HCT116 (cell line): ENCODE results near the gene TUBGCP5. TPM values are rescaled to one million over a fixed set of nuclear protein-coding genes. Genes with fewer than 3 reads are reported as not detected.

Experiments
- ATAC-seq: fragments of 200-7000 bp; cut with Tn5 transposase; 2 replicates; pipeline ENCODE4 v1.9.1; 2020; ENCODE audit warnings: mild to moderate bottlenecking, moderate library complexity
- BruUV-seq: library from RNA; stranded (reverse); fragments of 400-500 nt; replicated peaks from 2 replicates; lab custom pipeline; 2021; lab: Mats Ljungman, UMichigan
- CTCF ChIA-PET: fragments of 300-600 bp; sonication (Branson Sonifier 250); formaldehyde crosslinking; loops from one replicate; lab custom pipeline; 2021; ENCODE audit warnings: antibody characterized with exemption; lab: Charles Lee
- POLR2A ChIA-PET: fragments of 300-600, 350-600 bp; sonication (Branson Sonifier 250); formaldehyde crosslinking; loops from one replicate; lab custom pipeline; 2021; ENCODE audit warnings: antibody characterized with exemption; lab: Charles Lee
- RAD21 ChIA-PET, 2 experiments: fragments of 300-600 bp; sonication (Branson Sonifier 250); formaldehyde crosslinking; loops; one replicate each; lab custom pipeline; 2023; ENCODE audit warnings: low total read pairs in 2 of 2; ENCODE audit not compliant: uncharacterized antibody in 2 of 2, unreplicated experiment in 2 of 2, low non-redundant PET in 1 of 2; lab: Charles Lee
- DNase-seq: peaks from one replicate; pipeline ENCODE4 v3.0.0-alpha.2; 2010; ENCODE audit warnings: low read depth, low spot score
- H2AFZ ChIP-seq: fragments of 200-600 bp; shearing (Covaris generic), sonication (generic); 2 replicates; pipeline ENCODE4 v1.6.1; 2017; ENCODE audit warnings: low read depth, mixed run types, mixed read lengths, antibody characterized with exemption, low read length; ENCODE audit not compliant: poor library complexity, severe bottlenecking
- H3K27ac ChIP-seq: 2 replicates; pipeline ENCODE4 v1.5.1; 2012; ENCODE audit warnings: low read depth, low read length
- H3K27me3 ChIP-seq: fragments of 200-600 bp; sonication (generic); 2 replicates; pipeline ENCODE4 v1.6.1; 2016; ENCODE audit warnings: mixed run types, low read length, mixed read lengths; ENCODE audit not compliant: insufficient read depth
- H3K36me3 ChIP-seq, 2 experiments: fragments of 200-500 bp in 1 of 2; fragments of 200-600 bp in 1 of 2; sonication (Bioruptor generic) in 1 of 2; sonication (generic) in 1 of 2; 2 replicates each; pipeline versions ENCODE4 v1.5.1 to v1.6.1; 2014 to 2016; ENCODE audit warnings: low read length in 2 of 2, inconsistent platforms in 1 of 2, mixed read lengths in 1 of 2, mixed run types in 1 of 2; ENCODE audit not compliant: insufficient read depth in 2 of 2, control insufficient read depth in 1 of 2
- H3K4me1 ChIP-seq, 2 experiments: fragments of 200-600 bp in 1 of 2; sonication (generic) in 1 of 2; 2 replicates each; pipeline versions ENCODE4 v1.5.1 to v1.6.1; 2012 to 2017; ENCODE audit warnings: low read length in 2 of 2, inconsistent platforms in 1 of 2, mild to moderate bottlenecking in 1 of 2, mixed read lengths in 1 of 2, mixed run types in 1 of 2, moderate library complexity in 1 of 2; ENCODE audit not compliant: insufficient read depth in 2 of 2, control insufficient read depth in 1 of 2
- H3K4me2 ChIP-seq: fragments of 200-600 bp; sonication (generic); 2 replicates; pipeline ENCODE4 v1.6.1; 2017; ENCODE audit warnings: mixed run types, low read length, mixed read lengths
- H3K4me3 ChIP-seq, 2 experiments: fragments of 200-600 bp in 1 of 2; sonication (generic) in 1 of 2; replicated peaks in 1 of 2; 2 replicates each; pipeline ENCODE4 v1.5.1; 2011 to 2016; ENCODE audit warnings: low read length in 2 of 2, control low read depth in 1 of 2, low read depth in 1 of 2, mild to moderate bottlenecking in 1 of 2, mixed read lengths in 1 of 2, mixed run types in 1 of 2
- H3K79me2 ChIP-seq: fragments of 200-600 bp; sonication (generic); 2 replicates; pipeline ENCODE4 v1.6.1; 2017; ENCODE audit warnings: mild to moderate bottlenecking, mixed run types, low read length, moderate library complexity, mixed read lengths; ENCODE audit not compliant: insufficient read depth
- H3K9ac ChIP-seq: fragments of 200-600 bp; sonication (generic); 2 replicates; pipeline ENCODE4 v1.6.1; 2016; ENCODE audit warnings: low read length, mixed read lengths
- H3K9me2 ChIP-seq: fragments of 200-600 bp; sonication (generic), shearing (Covaris generic); 2 replicates; pipeline ENCODE4 v1.6.1; 2017; ENCODE audit warnings: mixed run types, mild to moderate bottlenecking, moderate library complexity; ENCODE audit not compliant: insufficient read depth
- H3K9me3 ChIP-seq, 2 experiments: fragments of 200-500 bp in 1 of 2; fragments of 200-600 bp in 1 of 2; sonication (Bioruptor generic) in 1 of 2; sonication (generic) in 1 of 2; 2 replicates each; pipeline ENCODE4 v1.6.1; 2014 to 2017; ENCODE audit warnings: low read length in 2 of 2, mixed read lengths in 2 of 2, inconsistent platforms in 1 of 2, low read depth in 1 of 2, mild to moderate bottlenecking in 1 of 2, mixed run types in 1 of 2, moderate library complexity in 1 of 2; ENCODE audit not compliant: control insufficient read depth in 1 of 2, insufficient read depth in 1 of 2
- H4K20me1 ChIP-seq: fragments of 200-600 bp; sonication (generic), shearing (Covaris generic); 2 replicates; pipeline ENCODE4 v1.6.1; 2017; ENCODE audit warnings: mixed run types, mild to moderate bottlenecking, moderate library complexity; ENCODE audit not compliant: insufficient read depth
- CBX3 ChIP-seq: IDR thresholded peaks from 2 replicates; pipeline ENCODE4 v1.6.1; 2012; ENCODE audit warnings: low read depth
- CTCF ChIP-seq, 3 experiments: fragments of 200-600 bp in 1 of 3; sonication (generic) in 1 of 3; IDR thresholded peaks in 2 of 3; conservative IDR thresholded peaks in 1 of 3; 2 replicates each; pipeline ENCODE4 v1.5.1; 2012 to 2017; ENCODE audit warnings: low read depth in 2 of 3, low read length in 2 of 3, antibody characterized with exemption in 1 of 3, borderline replicate concordance in 1 of 3, control low read depth in 1 of 3, mild to moderate bottlenecking in 1 of 3, mixed read lengths in 1 of 3, mixed run types in 1 of 3, moderate library complexity in 1 of 3; ENCODE audit not compliant: insufficient read depth in 1 of 3
- ELF1 ChIP-seq: IDR thresholded peaks from 2 replicates; pipeline ENCODE4 v1.6.1; 2012; ENCODE audit warnings: low read depth, borderline replicate concordance
- EZH2phosphoT487 ChIP-seq: fragments of 200-600 bp; IDR thresholded peaks from 2 replicates; pipeline ENCODE4 v1.6.1; 2018; ENCODE audit warnings: antibody characterized with exemption, borderline replicate concordance
- FOSL1 ChIP-seq: IDR thresholded peaks from 2 replicates; pipeline ENCODE4 v1.6.1; 2012; ENCODE audit warnings: low read depth
- JUND ChIP-seq: IDR thresholded peaks from 2 replicates; pipeline ENCODE4 v1.6.1; 2012
- MAX ChIP-seq: IDR thresholded peaks from 2 replicates; pipeline ENCODE4 v1.6.1; 2012
- POLR2A ChIP-seq: IDR thresholded peaks from 2 replicates; pipeline ENCODE4 v1.7.0; 2011; ENCODE audit warnings: borderline replicate concordance; ENCODE audit not compliant: insufficient read depth, insufficient read length; ENCODE audit errors: extremely low read depth
- REST ChIP-seq: IDR thresholded peaks from 2 replicates; pipeline ENCODE4 v1.6.1; 2012; ENCODE audit warnings: low read depth
- SIN3A ChIP-seq: IDR thresholded peaks from 2 replicates; pipeline ENCODE4 v1.6.1; 2012; ENCODE audit warnings: low read depth
- SP1 ChIP-seq: IDR thresholded peaks from 2 replicates; pipeline ENCODE4 v1.6.1; 2012; ENCODE audit warnings: low read depth
- SRF ChIP-seq: IDR thresholded peaks from 2 replicates; pipeline ENCODE4 v1.6.1; 2012; ENCODE audit warnings: low read depth
- ZFX ChIP-seq: fragments of 450-650 bp; IDR thresholded peaks from 2 replicates; pipeline ENCODE4 v1.6.1; 2017
- ZNF274 ChIP-seq: fragments of 200-500 bp; sonication (Bioruptor generic); IDR thresholded peaks from 2 replicates; pipeline ENCODE4 v1.6.1; 2014; ENCODE audit warnings: mild to moderate bottlenecking, low read depth, low read length, inconsistent platforms
- intact Hi-C: fragments of 100-400 bp; cut with micrococcal nuclease; formaldehyde crosslinking; loops from 2 replicates; pipeline ENCODE4 v1.10.0; 2022
- total RNA-seq: library from RNA; stranded (reverse); gene quantifications from one replicate; pipeline ENCODE4 v1.2.1, GENCODE V29; 2021; ENCODE audit not compliant: unreplicated experiment
- TF ChIP-seq, protein P1 (sequence below): IDR thresholded peaks from 2 replicates; pipeline ENCODE4 v1.6.1; 2012

Gene TUBGCP5
- total RNA-seq, 1 experiment from 2014 or later: 17.9 TPM

- ChIA-PET RAD21 (no interaction called here), CTCF (no interaction called here), POLR2A (no interaction called here)
- DNase-seq (no peak), ATAC-seq (no peak)
- no peak overlapping the region for H3K4me2 ChIP-seq
- H3K4me3 ChIP-seq: no peak overlapping the region
- no peaks in the 10 kb centered on the region for H3K9me3 ChIP-seq
- H3K9me2 ChIP-seq: no peaks in the 10 kb centered on the region
- intact Hi-C loops: no loop called here
- H3K36me3 ChIP-seq: no peaks in the 10 kb centered on the region
- H4K20me1 ChIP-seq: no peaks in the 10 kb centered on the region
- H2AFZ ChIP-seq: no peak overlapping the region
- H3K27ac ChIP-seq: no peak overlapping the region
- peaks cover 99% of the 10 kb centered on the region for H3K79me2 ChIP-seq
- H3K27me3 ChIP-seq: no peaks in the 10 kb centered on the region
- no TSS peak for BruUV-seq
- no peak overlapping the region for H3K9ac ChIP-seq
- no peak for TF ChIP-seq FOSL1
- no peak for TF ChIP-seq REST
- no peak for TF ChIP-seq POLR2A
- no peak for TF ChIP-seq SRF
- no peak for TF ChIP-seq MAX
- H3K4me1 ChIP-seq: no peaks in the 10 kb centered on the region
These were observed 76.8 kb downstream of the TUBGCP5 start for GRCh38 chr15:22962611-22963010.

- H3K4me2 ChIP-seq: no peak overlapping the region
- intact Hi-C loops: no loop called here
- H3K79me2 ChIP-seq: peaks cover 97% of the 10 kb centered on the region
- no peaks in the 10 kb centered on the region for H4K20me1 ChIP-seq
- no peaks in the 10 kb centered on the region for H3K9me3 ChIP-seq
- TF ChIP-seq, protein P1, sequence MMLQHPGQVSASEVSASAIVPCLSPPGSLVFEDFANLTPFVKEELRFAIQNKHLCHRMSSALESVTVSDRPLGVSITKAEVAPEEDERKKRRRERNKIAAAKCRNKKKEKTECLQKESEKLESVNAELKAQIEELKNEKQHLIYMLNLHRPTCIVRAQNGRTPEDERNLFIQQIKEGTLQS: no peak
- no peak for TF ChIP-seq MAX
- no peak for TF ChIP-seq ZFX
- TF ChIP-seq CBX3: no peak
- TF ChIP-seq SRF: no peak
- TF ChIP-seq CTCF (IDR thresholded peaks at IDR 0.05 in 2 of 3, conservative IDR thresholded peaks at IDR 0.05 in 1 of 3; ENCODE audit: borderline replicate concordance in 1 of 3, insufficient read depth in 1 of 3, low read depth in 2 of 3, low read length in 2 of 3): no peak
- no peak for TF ChIP-seq SIN3A
- TF ChIP-seq ELF1: no peak
- no peak for TF ChIP-seq EZH2phosphoT487
- no peak for TF ChIP-seq ZNF274
- no peak for TF ChIP-seq SP1
- no peak for TF ChIP-seq JUND
- TF ChIP-seq, all 23 proteins: peak for 0
- no peak for ATAC-seq
- Histone ChIP-seq H3K9me2 (no peaks in the 10 kb centered on the region), H3K36me3 (no peaks in the 10 kb centered on the region), H3K4me1 (no peaks in the 10 kb centered on the region), H3K4me3 (no peak overlapping the region), H2AFZ (no peak overlapping the region), H3K27me3 (no peaks in the 10 kb centered on the region), H3K27ac (no peak overlapping the region), H3K9ac (no peak overlapping the region)
- RAD21 ChIA-PET: no interaction called here
- CTCF ChIA-PET: no interaction called here
- DNase-seq: no peak
- BruUV-seq: no TSS peak
- POLR2A ChIA-PET: no interaction called here
These were observed 77.6 kb downstream of the TUBGCP5 start for GRCh38 chr15:22961762-22962161.
